Non-pigmented ciliary epithelial cell (primary cell): ENCODE data around the gene SLC26A5.
"Not testable (repeated sequence)": the region's sequence is repeated elsewhere in the genome, so short reads cannot be mapped to it uniquely, and the experiment has no call there.

ENCODE experiments used
- DNase-seq: peaks from one replicate; pipeline ENCODE4 v3.0.0-alpha.2; 2010; ENCODE audit warnings: low read depth

SLC26A5 gene, protein sequence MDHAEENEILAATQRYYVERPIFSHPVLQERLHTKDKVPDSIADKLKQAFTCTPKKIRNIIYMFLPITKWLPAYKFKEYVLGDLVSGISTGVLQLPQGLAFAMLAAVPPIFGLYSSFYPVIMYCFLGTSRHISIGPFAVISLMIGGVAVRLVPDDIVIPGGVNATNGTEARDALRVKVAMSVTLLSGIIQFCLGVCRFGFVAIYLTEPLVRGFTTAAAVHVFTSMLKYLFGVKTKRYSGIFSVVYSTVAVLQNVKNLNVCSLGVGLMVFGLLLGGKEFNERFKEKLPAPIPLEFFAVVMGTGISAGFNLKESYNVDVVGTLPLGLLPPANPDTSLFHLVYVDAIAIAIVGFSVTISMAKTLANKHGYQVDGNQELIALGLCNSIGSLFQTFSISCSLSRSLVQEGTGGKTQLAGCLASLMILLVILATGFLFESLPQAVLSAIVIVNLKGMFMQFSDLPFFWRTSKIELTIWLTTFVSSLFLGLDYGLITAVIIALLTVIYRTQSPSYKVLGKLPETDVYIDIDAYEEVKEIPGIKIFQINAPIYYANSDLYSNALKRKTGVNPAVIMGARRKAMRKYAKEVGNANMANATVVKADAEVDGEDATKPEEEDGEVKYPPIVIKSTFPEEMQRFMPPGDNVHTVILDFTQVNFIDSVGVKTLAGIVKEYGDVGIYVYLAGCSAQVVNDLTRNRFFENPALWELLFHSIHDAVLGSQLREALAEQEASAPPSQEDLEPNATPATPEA

DNA sequence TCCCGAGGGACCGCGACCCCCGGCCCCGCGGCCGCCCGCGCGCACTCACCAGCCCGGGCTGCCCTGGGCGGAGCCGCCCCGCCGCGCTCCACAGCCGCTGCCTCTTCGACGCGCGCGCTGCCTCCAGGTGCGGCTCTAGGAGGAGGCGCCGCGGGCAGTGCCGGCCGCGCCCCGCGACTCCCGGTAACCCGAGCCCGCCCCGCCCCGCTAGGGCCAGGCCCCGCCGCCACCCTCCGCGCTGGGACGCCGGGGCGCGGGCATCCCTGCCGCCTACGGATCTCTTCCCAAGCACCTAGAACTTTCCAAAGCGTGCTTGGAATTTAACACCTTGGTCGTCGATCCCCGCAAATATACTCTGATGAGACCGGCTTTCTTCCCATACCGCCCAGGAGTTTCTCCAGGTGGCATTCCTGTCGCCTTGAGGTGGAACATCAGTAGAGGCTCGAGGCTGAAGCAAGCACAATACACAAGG, at the start of gene SLC26A5:
TSS of gene SLC26A5 (minus strand) at position 159 of the 472 bp plus-strand sequence. CDS start 24,693 bp downstream, outside the sequence.
- DNase-seq = no peak

DNA sequence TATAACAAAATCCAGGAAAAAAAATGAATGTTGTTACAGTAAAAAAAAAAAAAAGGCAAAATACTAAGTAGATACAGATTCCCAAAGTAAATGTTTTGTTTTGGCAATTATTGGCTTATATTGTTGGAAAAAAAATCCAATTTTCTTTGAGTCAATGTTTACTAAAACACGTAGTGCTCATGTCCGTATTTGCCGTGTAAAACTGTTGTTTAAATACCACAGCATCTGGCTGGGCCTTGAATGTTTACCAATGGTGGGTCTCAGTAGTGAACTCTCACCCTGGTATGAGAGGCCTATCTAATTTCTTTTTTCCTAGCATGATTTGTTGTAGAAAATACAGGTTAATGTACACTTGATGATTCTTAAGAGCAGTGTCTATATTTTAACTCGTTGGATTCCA, 41.4 kb upstream of the SLC26A5 start:
- DNase-seq = no peak

DNA sequence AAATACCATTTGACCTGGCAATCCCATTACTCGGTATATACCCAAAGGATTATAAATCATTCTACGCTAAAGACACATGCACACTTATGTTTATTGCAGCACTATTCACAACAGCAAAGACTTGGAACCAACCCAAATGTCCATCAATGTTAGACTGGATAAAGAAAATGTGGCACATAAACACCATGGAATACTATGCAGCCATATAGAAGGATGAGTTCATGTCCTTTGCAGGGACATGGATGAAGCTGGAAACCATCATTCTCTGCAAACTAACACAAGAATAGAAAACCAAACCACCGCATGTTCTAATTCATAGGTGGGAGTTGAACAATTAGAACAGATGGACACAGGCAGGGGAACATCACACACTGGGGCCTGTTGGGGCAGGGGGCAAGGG, 40.9 kb upstream of the SLC26A5 start:
- DNase-seq = not testable (repeated sequence)

DNA sequence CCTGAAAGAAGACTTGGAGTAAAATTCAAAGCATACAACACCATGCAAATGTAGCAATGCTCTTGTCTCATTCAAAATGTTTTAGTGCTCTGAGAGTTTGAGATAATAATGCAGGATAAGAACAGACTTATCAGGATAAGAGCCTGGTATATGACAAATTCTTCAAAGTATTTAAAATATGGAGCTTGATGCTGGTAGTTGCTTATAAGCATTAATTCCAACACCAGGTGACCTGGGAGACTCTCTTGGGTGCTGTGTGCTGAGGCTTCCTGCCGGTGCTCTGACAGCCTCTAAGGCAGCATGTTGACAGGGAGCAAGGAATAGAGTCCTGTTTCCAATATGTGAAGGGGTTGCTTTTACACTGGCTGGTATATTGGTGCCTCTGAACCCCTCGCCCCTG, 34.8 kb upstream of the SLC26A5 start:
- no peak for DNase-seq

DNA sequence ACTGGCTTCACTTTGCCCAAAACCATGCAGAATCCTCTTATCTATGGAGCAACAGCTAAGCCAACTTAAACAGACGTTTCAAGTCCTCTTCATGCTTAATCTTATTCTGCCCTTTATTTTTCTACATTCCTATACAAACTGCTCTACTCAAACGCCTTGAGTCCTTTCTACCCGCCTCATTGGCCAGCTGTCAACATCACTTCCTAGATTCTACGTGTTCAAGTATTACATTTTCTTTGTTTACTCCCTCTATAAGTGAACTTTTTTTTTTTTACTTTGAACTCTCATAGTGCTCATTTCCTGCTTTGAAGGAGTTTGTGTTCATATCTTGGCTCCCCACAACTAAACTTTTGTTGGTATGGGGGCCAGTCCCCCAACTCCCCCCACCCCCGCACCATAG, 28.9 kb upstream of the SLC26A5 start:
- no peak for DNase-seq

DNA sequence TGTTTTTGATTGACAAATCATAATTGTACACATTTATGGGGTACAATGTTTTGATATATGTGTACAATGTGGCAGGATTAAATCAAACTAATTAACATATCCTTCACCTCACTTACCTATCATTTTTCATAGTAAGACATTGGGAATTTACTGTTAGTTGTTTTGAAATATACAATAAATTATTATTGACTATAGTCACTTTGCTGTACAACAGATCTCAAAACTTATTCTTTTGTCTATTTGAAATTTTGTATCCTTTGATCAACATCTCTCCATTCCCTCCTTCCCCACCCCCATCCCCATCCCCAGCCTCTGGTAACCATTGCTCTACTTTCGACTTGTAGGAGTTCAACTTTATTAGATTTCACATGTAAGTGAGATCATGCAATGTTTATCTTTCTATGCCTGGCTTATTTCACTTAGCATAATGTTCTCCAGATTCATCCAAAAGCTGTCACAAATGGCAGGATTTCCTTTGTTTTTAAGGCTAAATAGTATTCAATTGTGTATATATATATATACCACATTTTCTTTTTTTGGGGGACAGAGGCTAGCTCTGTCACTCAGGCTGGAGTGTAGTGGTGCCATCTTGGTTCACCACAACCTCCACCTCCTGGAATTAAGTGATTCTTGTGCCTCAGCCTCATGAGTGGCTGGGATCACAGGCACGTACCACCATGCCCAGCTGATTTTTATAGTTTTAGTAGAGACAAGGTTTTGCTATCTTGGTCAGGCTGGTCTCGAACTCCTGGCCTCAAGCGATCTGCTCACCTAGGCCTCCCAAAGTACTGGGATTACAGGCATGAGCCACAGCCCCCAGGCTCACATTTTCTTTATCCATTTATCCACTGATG, 23.3 kb upstream of the SLC26A5 start:
- no peak for DNase-seq

DNA sequence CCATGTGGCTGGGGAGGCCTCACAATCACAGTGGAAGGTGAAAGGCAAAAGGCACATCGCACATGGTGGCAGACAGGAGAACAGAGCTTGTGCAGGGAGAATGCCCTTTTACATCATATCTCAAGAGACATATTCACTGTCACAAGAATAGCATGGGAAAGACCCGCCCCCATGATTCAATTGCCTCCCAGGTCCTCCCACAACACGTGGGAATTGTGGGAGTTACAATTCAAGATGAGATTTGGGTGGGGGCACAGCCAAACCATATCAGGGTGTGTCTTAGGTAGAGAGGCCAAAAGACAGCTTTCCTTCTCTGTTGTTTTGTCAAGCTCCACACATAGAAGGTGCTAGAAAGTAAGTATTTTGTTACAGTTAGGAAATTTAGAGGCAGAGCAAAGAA, 20.8 kb upstream of the SLC26A5 start:
- DNase-seq = no peak

DNA sequence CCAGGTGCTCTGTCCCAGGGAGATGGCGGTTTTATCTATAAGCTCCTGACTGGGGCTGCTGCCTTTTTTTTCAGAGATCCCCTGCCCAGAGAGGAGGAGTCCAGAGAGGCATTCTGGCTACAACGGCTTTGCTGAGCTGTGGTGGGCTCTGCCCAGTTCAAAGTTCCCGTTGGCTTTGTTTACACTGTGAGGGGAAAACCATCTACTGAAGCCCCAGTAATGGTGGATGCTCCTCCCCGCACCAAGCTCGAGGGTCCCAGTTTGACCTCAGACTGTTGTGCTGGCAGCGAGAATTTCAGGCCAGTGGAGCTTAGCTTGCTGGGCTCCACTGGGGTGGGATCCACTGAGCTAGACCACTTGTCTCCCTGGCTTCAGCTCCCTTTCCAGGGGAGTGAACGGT, 16.4 kb upstream of the SLC26A5 start:
- no peak for DNase-seq

DNA sequence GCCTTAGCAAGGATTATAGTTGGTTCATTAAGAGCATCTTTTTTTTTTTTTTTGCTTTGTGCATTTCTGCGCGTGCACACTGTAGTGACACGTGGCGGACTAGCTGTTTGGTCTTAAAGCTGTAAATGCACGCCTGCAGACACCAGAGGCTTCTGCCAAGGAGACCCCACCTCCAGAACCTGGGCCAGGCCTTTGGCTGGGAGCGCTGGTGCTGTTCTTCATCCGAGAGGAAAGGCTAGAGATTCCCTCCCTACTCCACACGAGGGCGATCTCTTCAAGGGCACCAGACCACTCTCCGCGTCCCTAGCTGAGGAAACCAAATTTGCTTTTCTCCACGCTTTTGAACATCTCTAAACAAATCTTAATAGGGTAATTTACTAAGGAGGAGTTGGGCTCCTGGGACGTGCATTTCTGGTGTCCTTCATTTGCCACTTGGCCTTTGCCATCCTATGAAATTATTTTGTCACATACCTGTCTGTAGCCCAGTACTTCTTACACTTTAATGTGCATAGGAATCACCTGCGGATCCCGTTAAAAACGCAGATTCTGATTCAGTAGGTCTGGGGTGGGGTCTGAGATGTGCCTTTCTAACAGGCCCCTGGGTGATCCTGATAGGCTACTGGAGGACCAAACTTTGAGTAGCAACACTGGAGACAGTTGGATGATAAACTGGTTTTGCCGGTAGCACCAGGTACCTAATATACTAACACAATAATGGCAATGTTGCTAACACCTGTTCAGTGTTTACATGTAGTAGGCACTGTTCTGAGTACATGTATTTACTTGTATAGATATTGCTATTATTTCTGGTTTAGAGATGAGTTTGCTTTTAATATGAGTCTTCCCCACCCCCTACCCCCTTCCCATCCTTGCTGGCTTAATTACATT, 1.3 kb upstream of the SLC26A5 start:
- DNase-seq = peak; percentile 14

DNA sequence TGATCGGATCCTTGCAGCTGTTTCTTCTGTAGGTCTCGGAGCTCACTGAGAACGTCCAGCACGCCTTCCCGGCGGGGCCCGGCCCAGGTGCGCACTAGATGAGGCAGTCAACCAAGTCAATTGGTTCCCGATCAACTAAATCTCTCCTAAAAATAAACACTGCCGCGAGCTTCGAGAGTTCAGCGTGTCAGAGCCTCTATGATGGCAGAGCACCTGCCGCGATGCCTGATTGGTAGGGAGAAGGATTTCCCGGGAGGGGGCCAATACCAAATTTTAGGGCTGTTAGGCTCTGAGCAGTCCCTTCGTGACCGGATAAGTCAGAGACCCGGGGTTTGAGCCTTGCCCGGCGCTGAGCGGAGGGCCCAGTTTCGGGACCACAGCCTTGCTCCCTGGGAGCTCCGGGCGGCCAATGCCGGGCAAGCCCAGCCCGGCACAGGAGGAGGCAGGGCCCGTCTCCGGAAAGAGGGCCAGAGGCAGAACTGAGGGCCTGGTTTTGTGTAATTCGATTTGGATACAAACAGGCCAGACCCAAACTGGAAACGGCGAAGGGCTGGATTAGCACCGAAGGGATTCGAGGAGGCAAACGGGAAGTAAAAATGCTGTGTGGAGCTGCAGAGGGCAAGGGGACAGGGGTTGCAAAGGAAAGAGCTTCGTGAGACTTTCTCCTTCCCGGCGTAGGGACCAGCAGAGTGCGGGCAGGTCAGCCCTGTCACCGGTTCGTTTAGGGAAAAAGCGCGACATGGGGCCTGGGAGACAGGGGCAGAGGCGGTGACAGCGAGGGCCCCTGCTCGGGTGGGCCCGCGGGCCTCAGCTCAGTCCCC, 569 bp downstream of the SLC26A5 start:
- no peak for DNase-seq

DNA sequence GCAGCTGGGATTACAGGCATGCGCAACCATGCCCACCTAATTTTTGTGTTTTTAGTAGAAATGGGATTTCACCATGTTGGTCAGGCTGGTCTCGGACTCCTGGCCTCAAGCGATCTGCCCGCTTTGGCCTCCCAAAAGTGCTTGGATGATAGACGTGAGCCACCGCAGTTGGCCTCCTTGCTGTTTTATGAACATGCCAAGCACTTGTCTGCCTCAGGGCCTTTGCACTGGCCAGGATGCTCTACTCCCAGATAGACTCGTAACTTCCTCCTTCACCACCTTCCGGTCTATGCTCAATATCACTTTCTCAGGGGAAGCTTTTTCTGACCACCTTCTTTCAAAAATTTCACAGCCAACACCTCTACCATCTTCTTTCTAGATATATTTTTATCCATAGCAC, 6.3 kb downstream of the SLC26A5 start:
- no peak for DNase-seq

DNA sequence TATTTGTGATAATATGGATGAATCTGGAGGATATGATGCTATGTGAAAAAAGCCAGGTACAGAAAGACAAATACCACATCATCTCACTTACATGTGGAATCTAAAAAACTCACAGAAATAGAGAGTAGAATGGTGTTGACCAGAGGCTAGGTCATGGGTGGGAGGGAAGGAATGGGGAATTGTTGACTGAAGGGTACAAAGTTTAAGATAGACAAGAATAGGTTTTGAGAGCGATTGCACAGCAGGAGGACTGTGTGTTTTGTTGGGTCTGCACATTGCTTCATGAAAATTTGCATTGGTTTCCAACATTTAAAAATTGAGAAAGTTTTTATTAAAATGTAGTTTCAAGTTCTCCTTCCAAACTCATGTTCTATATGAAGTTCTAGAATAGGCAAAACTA, 8.4 kb downstream of the SLC26A5 start:
- DNase-seq = no peak

DNA sequence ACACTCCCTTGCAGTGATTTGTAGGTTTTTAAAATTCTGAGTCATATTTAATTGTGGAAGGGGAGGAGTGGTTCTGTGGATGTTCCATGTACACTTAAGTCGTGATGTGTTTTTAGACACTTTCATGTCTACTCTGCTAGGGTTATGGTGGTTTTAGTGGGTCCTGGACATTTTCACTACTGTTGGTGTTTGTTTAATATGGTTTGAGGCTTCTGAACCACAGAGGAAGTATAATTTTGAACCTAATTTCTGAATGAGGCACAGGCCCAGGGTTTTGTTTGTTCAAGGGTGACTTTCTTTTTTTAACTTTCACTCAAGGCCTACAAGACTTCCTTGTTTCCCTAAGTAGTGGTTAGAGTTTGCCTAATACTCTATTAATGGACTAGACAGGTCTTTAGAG, 13.3 kb downstream of the SLC26A5 start:
- no peak for DNase-seq

DNA sequence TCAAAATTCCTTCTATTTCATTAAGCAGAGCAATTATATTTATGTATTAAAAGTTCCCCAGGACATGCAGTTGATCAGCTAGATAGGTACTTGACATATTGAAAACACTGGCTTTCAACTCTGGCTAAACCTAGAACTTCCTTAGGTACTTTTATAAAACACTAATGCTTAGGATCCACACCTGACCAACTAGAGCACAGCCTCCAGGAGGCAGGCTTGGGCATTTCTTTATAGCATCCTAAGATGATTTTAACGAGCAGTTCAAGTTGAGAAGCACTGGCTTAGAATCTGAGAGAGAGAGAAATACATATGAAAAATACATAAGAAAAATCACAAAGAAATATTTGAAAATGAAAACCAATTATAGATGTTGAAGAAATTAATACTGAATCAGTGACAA, 20.8 kb downstream of the SLC26A5 start:
- DNase-seq = no peak

DNA sequence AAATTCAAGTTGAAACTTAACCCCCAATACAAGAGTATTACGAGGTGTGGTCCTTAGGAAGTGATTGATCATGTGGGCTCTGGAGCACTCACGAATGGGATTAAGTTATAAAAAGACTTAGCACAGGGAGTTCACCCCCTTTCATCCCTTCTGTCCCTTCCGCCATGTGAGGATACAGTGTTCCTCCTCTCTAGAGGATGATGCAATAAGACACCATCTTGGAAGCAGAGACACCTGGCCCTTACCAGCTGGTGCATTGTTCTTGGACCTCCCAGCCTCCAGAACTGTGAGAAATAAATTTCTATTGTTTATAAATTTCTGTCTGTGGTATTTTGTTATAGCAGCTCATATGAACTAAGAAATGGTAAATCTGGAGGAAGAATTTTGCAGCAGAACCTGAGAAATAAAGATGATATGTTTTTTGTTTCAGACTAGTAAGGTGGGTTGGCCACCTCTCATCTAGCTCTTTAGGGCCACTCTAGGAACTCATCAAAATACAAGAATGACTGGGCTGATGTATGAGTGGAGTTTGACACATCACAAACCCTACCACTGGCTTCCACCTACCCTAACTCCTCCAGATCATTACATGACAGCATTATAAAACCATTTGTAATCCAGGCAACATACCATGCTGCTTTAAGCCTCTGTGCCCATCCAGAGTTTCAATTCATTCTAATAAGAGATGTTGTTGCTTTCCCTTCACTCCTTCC, 22.4 kb downstream of the SLC26A5 start:
- no peak for DNase-seq

DNA sequence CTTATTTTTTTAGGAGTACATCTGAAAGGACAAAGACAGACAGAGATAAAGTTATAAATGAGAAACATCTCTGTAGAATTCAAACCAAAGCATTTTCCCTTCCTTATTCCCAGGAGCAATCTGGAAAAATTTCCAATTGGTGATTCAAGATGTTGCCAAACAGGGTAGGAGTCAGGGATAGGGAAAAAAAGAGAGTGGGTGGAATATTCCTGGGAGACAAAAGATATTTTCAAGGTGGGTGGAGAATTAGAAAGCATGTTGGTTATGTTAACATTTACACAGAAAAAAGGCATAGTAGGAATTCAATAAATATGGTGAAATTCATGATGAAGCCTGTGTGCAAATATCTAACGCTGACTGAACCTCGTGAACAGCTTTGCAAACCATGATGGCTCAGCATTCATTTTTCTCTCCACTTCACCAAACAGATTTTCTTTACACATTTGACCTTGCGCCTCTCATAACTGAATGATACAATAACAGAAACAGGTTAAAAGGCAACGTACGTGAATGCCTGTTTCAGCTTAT, 25.1 kb downstream of the SLC26A5 start:
- DNase-seq = no peak

DNA sequence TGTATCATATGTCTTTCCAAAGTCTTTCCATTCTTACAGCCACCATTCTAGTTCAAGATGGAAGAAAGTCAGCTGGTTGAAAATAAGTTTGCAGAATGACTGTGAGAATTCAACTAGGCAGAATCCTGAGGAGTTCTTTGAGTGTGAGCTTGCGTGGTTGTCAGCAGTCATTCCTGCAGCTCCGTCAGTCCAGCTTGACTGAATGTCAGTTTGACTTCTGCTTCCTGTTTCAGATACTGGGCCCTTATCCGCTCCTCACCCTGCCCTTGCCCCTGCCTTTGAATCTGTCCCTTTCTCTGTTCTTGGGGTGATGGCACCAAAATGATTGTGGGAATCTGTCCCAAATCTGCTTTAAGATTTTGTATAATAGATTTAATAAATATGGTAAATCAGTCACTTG, 27.8 kb downstream of the SLC26A5 start:
- no peak for DNase-seq

DNA sequence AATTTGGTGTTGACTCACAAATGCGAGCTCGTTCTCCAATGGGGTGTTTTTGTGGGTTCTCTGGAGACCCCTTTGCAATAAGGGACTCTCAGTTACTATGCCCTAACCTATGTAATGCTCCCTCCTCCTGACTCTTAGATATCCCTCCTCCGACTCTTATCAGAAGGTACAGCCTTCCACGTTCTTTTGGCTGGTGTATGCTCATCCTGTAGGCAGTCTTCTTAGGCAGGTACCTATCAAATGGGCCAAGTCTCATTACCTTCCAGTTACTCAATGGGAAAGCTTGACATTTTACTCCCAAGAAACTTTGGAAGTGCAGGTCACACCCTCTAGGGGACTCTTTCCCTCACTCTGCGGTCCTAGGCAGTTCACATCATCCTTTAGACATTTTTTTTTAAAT, 32.6 kb downstream of the SLC26A5 start:
- no peak for DNase-seq

DNA sequence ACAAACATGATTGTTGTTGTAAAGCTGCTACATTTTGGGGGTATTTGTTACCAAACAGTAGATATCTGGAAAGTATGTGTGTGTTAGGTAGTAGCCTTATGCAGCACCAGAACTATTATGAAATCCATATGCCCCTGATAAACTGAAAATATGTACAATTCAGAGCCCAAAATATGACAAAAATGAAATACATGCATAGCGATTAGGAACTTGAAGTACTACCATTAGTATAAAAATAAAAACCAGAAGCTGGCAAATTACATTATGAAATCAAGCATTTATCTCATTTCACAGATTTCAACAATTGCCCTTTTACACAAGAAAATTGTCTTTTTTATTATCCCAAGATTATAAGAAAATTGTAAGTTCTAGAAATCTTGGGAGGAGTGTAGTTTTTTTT, 33.9 kb downstream of the SLC26A5 start:
- DNase-seq = no peak
